SK-N-SH (cell line): ENCODE data around the gene LRP6. TPM values are rescaled to one million over a fixed set of nuclear protein-coding genes. Genes with fewer than 3 reads are reported as not detected.

Experiments used
- CTCF ChIA-PET: fragments of 300-600, 350-600 bp; formaldehyde crosslinking; extraction: SDS; loops from one replicate; lab custom pipeline; 2021; lab: Yijun Ruan, JAX
- POLR2A ChIA-PET: fragments of 350-600 bp; sonication (Branson Sonifier 250); formaldehyde crosslinking; extraction: SDS; loops from one replicate; lab custom pipeline; 2020; ENCODE audit warnings: antibody characterized with exemption, inconsistent platforms; lab: Yijun Ruan, JAX
- DNase-seq: peaks from one replicate; pipeline ENCODE4 v3.0.0; 2012
- H2AFZ ChIP-seq: fragments of 200-600 bp; sonication (generic); 2 replicates; pipeline ENCODE4 v1.8.1; 2016; ENCODE audit warnings: antibody characterized with exemption, mild to moderate bottlenecking, low read depth
- H3F3A ChIP-seq: fragments of 200-600 bp; sonication (generic); replicated peaks from 2 replicates; pipeline ENCODE3; 2016; ENCODE audit warnings: antibody characterized with exemption, mild to moderate bottlenecking; ENCODE audit not compliant: insufficient read depth
- H3K27ac ChIP-seq, 2 experiments: fragments of 200-500 bp in 1 of 2; fragments of 200-600 bp in 1 of 2; sonication (Bioruptor generic) in 1 of 2; sonication (generic), shearing (Covaris generic) in 1 of 2; 2 replicates each; pipeline versions ENCODE4 v1.5.1 to v1.6.1; 2014 to 2016; ENCODE audit warnings: low read depth in 2 of 2, inconsistent platforms in 1 of 2, low read length in 1 of 2, mild to moderate bottlenecking in 1 of 2, mixed read lengths in 1 of 2
- H3K27me3 ChIP-seq: fragments of 200-600 bp; sonication (generic), shearing (Covaris generic); 2 replicates; pipeline ENCODE4 v1.6.1; 2016; ENCODE audit warnings: mixed run types; ENCODE audit not compliant: insufficient read depth
- H3K36me3 ChIP-seq, 2 experiments: fragments of 200-500 bp in 1 of 2; fragments of 200-600 bp in 1 of 2; sonication (Bioruptor generic) in 1 of 2; sonication (generic) in 1 of 2; replicated peaks in 1 of 2; 2 replicates each; pipeline versions ENCODE3 to v1.5.1; 2014 to 2016; ENCODE audit warnings: low read length in 1 of 2, mild to moderate bottlenecking in 1 of 2; ENCODE audit not compliant: insufficient read depth in 2 of 2, control insufficient read depth in 1 of 2
- H3K4me1 ChIP-seq, 2 experiments: fragments of 200-500 bp in 1 of 2; fragments of 200-600 bp in 1 of 2; sonication (Bioruptor generic) in 1 of 2; sonication (generic), shearing (Covaris generic) in 1 of 2; 2 replicates each; pipeline versions ENCODE4 v1.5.1 to v1.6.1; 2014 to 2016; ENCODE audit warnings: low read depth in 1 of 2, low read length in 1 of 2, mixed run types in 1 of 2; ENCODE audit not compliant: insufficient read depth in 2 of 2, control insufficient read depth in 1 of 2
- H3K4me2 ChIP-seq: fragments of 200-600 bp; sonication (generic), shearing (Covaris generic); 2 replicates; pipeline ENCODE4 v1.6.1; 2017; ENCODE audit warnings: mixed run types
- H3K4me3 ChIP-seq, 2 experiments: fragments of 200-500 bp in 1 of 2; fragments of 200-600 bp in 1 of 2; sonication (Bioruptor generic) in 1 of 2; sonication (generic), shearing (Covaris generic) in 1 of 2; 2 replicates each; pipeline versions ENCODE4 v1.5.1 to v1.8.1; 2014 to 2016; ENCODE audit warnings: low read depth in 2 of 2, inconsistent platforms in 1 of 2, low read length in 1 of 2, mild to moderate bottlenecking in 1 of 2, mixed read lengths in 1 of 2, moderate library complexity in 1 of 2
- H3K79me2 ChIP-seq: fragments of 200-600 bp; sonication (generic); 2 replicates; pipeline ENCODE4 v1.8.1; 2017; ENCODE audit warnings: mild to moderate bottlenecking; ENCODE audit not compliant: insufficient read depth
- H3K9ac ChIP-seq: fragments of 200-600 bp; sonication (generic); 2 replicates; pipeline ENCODE4 v1.6.1; 2017; ENCODE audit warnings: mixed run types
- H3K9me2 ChIP-seq: fragments of 200-600 bp; sonication (generic); 2 replicates; pipeline ENCODE4 v1.6.1; 2017; ENCODE audit warnings: mixed run types
- H3K9me3 ChIP-seq: fragments of 200-600 bp; sonication (generic); 2 replicates; pipeline ENCODE4 v1.6.1; 2017; ENCODE audit warnings: mixed run types, mild to moderate bottlenecking, moderate library complexity
- H4K20me1 ChIP-seq: fragments of 200-600 bp; sonication (generic); 2 replicates; pipeline ENCODE4 v1.6.1; 2017; ENCODE audit warnings: mild to moderate bottlenecking, mixed run types; ENCODE audit not compliant: insufficient read depth
- CHD2 ChIP-seq: fragments of 150-350 bp; IDR thresholded peaks from 2 replicates; pipeline ENCODE4 v1.6.1; 2018; ENCODE audit warnings: low read length; ENCODE audit not compliant: partially characterized antibody
- EP300 ChIP-seq, 2 experiments: IDR thresholded peaks; 2 replicates each; pipeline versions ENCODE4 v1.4.0 to v1.6.1; 2012; ENCODE audit warnings: borderline replicate concordance in 1 of 2, low read depth in 1 of 2, low read length in 1 of 2
- EZH2phosphoT487 ChIP-seq: fragments of 200-600 bp; sonication (generic); IDR thresholded peaks from 2 replicates; pipeline ENCODE4 v1.6.1; 2017; ENCODE audit warnings: low read depth, mixed run types, mild to moderate bottlenecking, antibody characterized with exemption, moderate library complexity, borderline replicate concordance
- GABPA ChIP-seq: IDR thresholded peaks from 2 replicates; pipeline ENCODE4 v1.4.0; 2012; ENCODE audit warnings: low read depth, mild to moderate bottlenecking
- MEF2A ChIP-seq: IDR thresholded peaks from 2 replicates; pipeline ENCODE4 v1.4.0; 2012; ENCODE audit warnings: low read depth, borderline replicate concordance
- POLR2AphosphoS5 ChIP-seq: IDR thresholded peaks from 2 replicates; pipeline ENCODE4 v1.6.1; 2012; ENCODE audit warnings: low read depth, low read length
- RCOR1 ChIP-seq: fragments of 150-350 bp; IDR thresholded peaks from 2 replicates; pipeline ENCODE4 v1.6.1; 2017; ENCODE audit warnings: antibody characterized with exemption, low read length
- SIN3A ChIP-seq: IDR thresholded peaks from 2 replicates; pipeline ENCODE4 v1.6.1; 2012; ENCODE audit warnings: low read depth, mild to moderate bottlenecking, low read length, moderate library complexity, borderline replicate concordance
- SMC3 ChIP-seq: IDR thresholded peaks from 2 replicates; pipeline ENCODE4 v1.6.1; 2012; ENCODE audit warnings: low read depth, low read length, improper control_type of control experiment
- USF2 ChIP-seq: fragments of 150-350 bp; IDR thresholded peaks from 2 replicates; pipeline ENCODE4 v1.6.1; 2017; ENCODE audit warnings: antibody characterized with exemption, low read length, low read depth, borderline replicate concordance
- ZBTB33 ChIP-seq: IDR thresholded peaks from 2 replicates; pipeline ENCODE4 v1.4.0; 2012; ENCODE audit warnings: low read depth, borderline replicate concordance
- WGBS: methylation state at CpG from one replicate; pipeline ENCODE4 v1.1.6; 2017; ENCODE audit warnings: low lambda C conversion rate; 5-methylcytosine and 5-hydroxymethylcytosine counted together
- polyA plus RNA-seq, 3 experiments: library from polyadenylated mRNA; depleted of rRNA; stranded (reverse); fragments of >200 nt; gene quantifications; 2 replicates each; pipeline ENCODE4 v1.2.3, GENCODE V29; 2012
- TF ChIP-seq, protein P1 (sequence below): IDR thresholded peaks from 2 replicates; pipeline ENCODE4; 2012

Gene LRP6
- polyA plus RNA-seq, 1 of the 3 experiments (the other 2 are of a cell fraction), result 13.7 TPM

GRCh38 chr12:12249216-12250050, 17.4 kb downstream of the LRP6 start:
- Histone ChIP-seq H3K9me2 (no peaks in the 10 kb centered on the region), H2AFZ (no peak overlapping the region), H4K20me1 (peaks cover 21% of the 10 kb centered on the region), H3K4me3 (no peak overlapping the region), H3K27ac (no peak overlapping the region), H3K36me3 (peaks cover 0 to 2% of the 10 kb centered on the region in 2 experiments), H3K79me2 (peaks cover 89% of the 10 kb centered on the region), H3F3A (no peaks in the 10 kb centered on the region), H3K9ac (no peak overlapping the region), H3K4me1 (peaks cover 2 to 14% of the 10 kb centered on the region in 2 experiments; a peak in 2 of 4 replicates), H3K27me3 (no peaks in the 10 kb centered on the region), H3K9me3 (no peaks in the 10 kb centered on the region), H3K4me2 (no peak overlapping the region)
- TF ChIP-seq EP300 (IDR thresholded peaks at IDR 0.05; ENCODE audit: borderline replicate concordance in 1 of 2, low read depth in 1 of 2, low read length in 1 of 2), result no peak
- no peak for TF ChIP-seq RCOR1
- no peak for TF ChIP-seq ZBTB33
- TF ChIP-seq SMC3, result no peak
- no peak for TF ChIP-seq GABPA
- TF ChIP-seq POLR2AphosphoS5, result no peak
- TF ChIP-seq CHD2, result no peak
- TF ChIP-seq SIN3A, result no peak
- TF ChIP-seq, protein P1, sequence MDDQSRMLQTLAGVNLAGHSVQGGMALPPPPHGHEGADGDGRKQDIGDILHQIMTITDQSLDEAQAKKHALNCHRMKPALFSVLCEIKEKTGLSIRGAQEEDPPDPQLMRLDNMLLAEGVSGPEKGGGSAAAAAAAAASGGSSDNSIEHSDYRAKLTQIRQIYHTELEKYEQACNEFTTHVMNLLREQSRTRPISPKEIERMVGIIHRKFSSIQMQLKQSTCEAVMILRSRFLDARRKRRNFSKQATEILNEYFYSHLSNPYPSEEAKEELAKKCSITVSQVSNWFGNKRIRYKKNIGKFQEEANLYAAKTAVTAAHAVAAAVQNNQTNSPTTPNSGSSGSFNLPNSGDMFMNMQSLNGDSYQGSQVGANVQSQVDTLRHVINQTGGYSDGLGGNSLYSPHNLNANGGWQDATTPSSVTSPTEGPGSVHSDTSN, result no peak
- WGBS, result 96% methylated on average over 4 of the region's 4 CpGs
- ChIA-PET CTCF (interaction anchor here (1.3 kb wide), 1 partner anchor 9 kb away, joined by 3 read pairs; no protein-coding TSS in a partner anchor), POLR2A (no interaction called here)
- DNase-seq, result no peak

DNA sequence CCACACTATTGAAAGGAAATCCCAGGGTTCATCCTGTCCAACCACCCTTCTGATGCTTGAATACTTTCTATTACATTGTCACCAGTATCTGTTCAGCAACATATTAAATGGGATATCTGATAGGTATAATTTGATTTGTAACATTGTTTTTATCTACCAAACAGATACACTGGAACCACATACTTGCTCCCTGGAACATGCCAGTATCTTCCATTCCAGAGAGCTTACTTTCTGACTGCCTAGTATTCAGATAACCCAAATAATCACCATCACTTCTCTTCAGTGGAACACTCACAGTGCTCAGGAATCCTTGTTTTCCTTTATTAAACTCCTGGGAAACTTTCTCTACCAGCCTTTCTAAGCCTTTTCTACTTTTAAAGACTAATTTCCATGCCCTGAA, 19.3 kb downstream of the LRP6 start:
- Histone ChIP-seq H3K9me2 (no peaks in the 10 kb centered on the region), H3K27ac (peak overlapping the region; percentile 18 to 21; a peak in 1 of 4 replicates), H3K36me3 (peaks cover 4 to 5% of the 10 kb centered on the region in 2 experiments), H4K20me1 (peaks cover 14% of the 10 kb centered on the region), H3F3A (peaks cover 8% of the 10 kb centered on the region)
- POLR2A ChIA-PET, result no interaction called here
- TF ChIP-seq EZH2phosphoT487 (no peak), GABPA (no peak), POLR2AphosphoS5 (no peak), USF2 (no peak), MEF2A (no peak), SIN3A (no peak)
- TF ChIP-seq, protein P1, result no peak
- TF ChIP-seq, all 33 proteins: peak for 0
- no peaks in the 10 kb centered on the region for H3K27me3 ChIP-seq
- no peak overlapping the region for H3K4me3 ChIP-seq
- H3K9ac ChIP-seq, result no peak overlapping the region
- H3K9me3 ChIP-seq, result no peaks in the 10 kb centered on the region
- H2AFZ ChIP-seq, result no peak overlapping the region
- no peak overlapping the region for H3K4me2 ChIP-seq
- peaks cover 2 to 19% of the 10 kb centered on the region in 2 experiments; a peak in 2 of 4 replicates for H3K4me1 ChIP-seq
- peak; percentile 21 for DNase-seq
- CTCF ChIA-PET, result no interaction called here
- H3K79me2 ChIP-seq, result peaks cover 91% of the 10 kb centered on the region
